Measurements from ENCODE around the gene PLCB1. TPM values are rescaled to one million over a fixed set of nuclear protein-coding genes. Genes with fewer than 3 reads are reported as not detected.
A peak's percentile ranks its signal among the peaks of the same experiment; 100 is the strongest.

The PLCB1 gene
- total and polyA plus RNA-seq, 7 donors, result 1.5 to 10.7 (median 4.2) TPM

GRCh38 chr20:8132484-8133309 is 631 bp downstream of the PLCB1 start:
- H3K4me1 ChIP-seq, result peaks cover 7% of the 10 kb centered on the region
- peak overlapping the region; percentile 90 for H3K4me3 ChIP-seq
- 1 to 2% (median 1%) methylated on average over 46 to 68 of the region's 68 CpGs for WGBS, 3 donors
- no peaks in the 10 kb centered on the region for H3K9me3 ChIP-seq
- TF ChIP-seq CTCF (IDR thresholded peaks at IDR 0.05), result no peak
- ATAC-seq, result peak; percentile 41 to 72 (median 60)
- no peaks in the 10 kb centered on the region for H3K27me3 ChIP-seq (ENCODE audit: insufficient read depth in 3 of 3, low read length in 2 of 3)
- H3K36me3 ChIP-seq (ENCODE audit: insufficient read depth in 1 of 2, low read depth in 1 of 2), result no peaks in the 10 kb centered on the region
- intact Hi-C loops (cut with DNase I), result loop anchor here (1.0 to 10.0 kb wide), 10 partner anchors 90 to 590 kb away; no protein-coding TSS in a partner anchor
- H3K27ac ChIP-seq, result peak overlapping the region; percentile 74
- DNase-seq, result peak; percentile 50 to 80

- Histone ChIP-seq H3K27me3 (ENCODE audit: insufficient read depth in 3 of 3, low read length in 2 of 3) (no peaks in the 10 kb centered on the region), H3K4me3 (peak overlapping the region; percentile 90), H3K36me3 (ENCODE audit: insufficient read depth in 1 of 2, low read depth in 1 of 2) (no peaks in the 10 kb centered on the region), H3K9me3 (no peaks in the 10 kb centered on the region), H3K27ac (peak overlapping the region; percentile 74), H3K4me1 (peaks cover 7% of the 10 kb centered on the region)
- ATAC-seq (no peak), DNase-seq (no peak)
- TF ChIP-seq CTCF (IDR thresholded peaks at IDR 0.05), result no peak
- intact Hi-C loops (cut with DNase I), result loop anchor here (5.0 to 10.0 kb wide), 8 partner anchors 91 to 589 kb away; no protein-coding TSS in a partner anchor
- 31 to 33% (median 32%) methylated on average over 14 of the region's 14 CpGs for WGBS, 3 donors
These were observed 1.3 kb downstream of the PLCB1 start for GRCh38 chr20:8133310-8133768.

- no peak overlapping the region for H3K27ac ChIP-seq
- no peaks in the 10 kb centered on the region for H3K9me3 ChIP-seq
- ATAC-seq (no peak), DNase-seq (no peak)
- intact Hi-C loops (cut with DNase I), result loop anchor here (5.0 to 10.0 kb wide), 8 partner anchors 92 to 588 kb away; no protein-coding TSS in a partner anchor
- no peaks in the 10 kb centered on the region for H3K27me3 ChIP-seq (ENCODE audit: insufficient read depth in 3 of 3, low read length in 2 of 3)
- H3K4me1 ChIP-seq, result peaks cover 7% of the 10 kb centered on the region
- no peak for TF ChIP-seq CTCF (IDR thresholded peaks at IDR 0.05)
- peak overlapping the region; percentile 90 for H3K4me3 ChIP-seq
- no peaks in the 10 kb centered on the region for H3K36me3 ChIP-seq (ENCODE audit: insufficient read depth in 1 of 2, low read depth in 1 of 2)
- 40 to 49% (median 44%) methylated on average over 7 of the region's 7 CpGs for WGBS, 3 donors
These were observed 1.9 kb downstream of the PLCB1 start for GRCh38 chr20:8133851-8134451.

GRCh38 chr20:8139899-8140298 is 7.8 kb downstream of the PLCB1 start:
- H3K4me1 ChIP-seq, result peaks cover 5% of the 10 kb centered on the region
- 58 to 77% (median 72%) methylated on average over 2 of the region's 2 CpGs for WGBS, 3 donors

More at GRCh38 chr20:8139899-8140298, 7.8 kb downstream of the PLCB1 start:
- Histone ChIP-seq H3K9me3 (no peaks in the 10 kb centered on the region), H3K4me3 (no peak overlapping the region), H3K27me3 (ENCODE audit: insufficient read depth in 3 of 3, low read length in 2 of 3) (no peaks in the 10 kb centered on the region), H3K27ac (no peak overlapping the region), H3K36me3 (ENCODE audit: insufficient read depth in 1 of 2, low read depth in 1 of 2) (no peaks in the 10 kb centered on the region)
- DNase-seq (no peak), ATAC-seq (no peak)
- intact Hi-C loops (cut with DNase I), result loop anchor here in 1 of 2 donors (10.0 kb wide), 1 partner anchor 405 kb away; no protein-coding TSS in a partner anchor
- no peak for TF ChIP-seq CTCF (IDR thresholded peaks at IDR 0.05)
